ENCODE data around the gene ORMDL3. TPM values are rescaled to one million over a fixed set of nuclear protein-coding genes. Genes with fewer than 3 reads are reported as not detected.

ORMDL3 gene
- total RNA-seq, 2 donors from 2014 or later, result 65.6 to 91.0 TPM

GRCh38 chr17:39933912-39934311, 6.5 kb upstream of the ORMDL3 start:
- no peak overlapping the region for H3K27ac ChIP-seq
- no peak for ATAC-seq
- H3K4me1 ChIP-seq, result peaks cover 9% of the 10 kb centered on the region
- no peak for TF ChIP-seq POLR2A (IDR thresholded peaks at IDR 0.05)
- TF ChIP-seq CTCF (IDR thresholded peaks at IDR 0.05), result no peak
- WGBS, 2 donors, result 88 to 98% methylated on average over 5 of the region's 5 CpGs
- no peaks in the 10 kb centered on the region for H3K27me3 ChIP-seq
- intact Hi-C loops (cut with DNase I), result no loop called here
- no peak overlapping the region for H3K4me3 ChIP-seq
- no peaks in the 10 kb centered on the region for H3K36me3 ChIP-seq (replicated peaks in 1 of 2; ENCODE audit: insufficient read depth in 1 of 2, low read depth in 2 of 2)
- no peaks in the 10 kb centered on the region for H3K9me3 ChIP-seq
- no peak for DNase-seq

- H3K27ac ChIP-seq, result peak overlapping the region in 3 of 4 donors; percentile 66 to 96 (median 94)
These were observed 2.4 kb upstream of the ORMDL3 start for GRCh38 chr17:39929646-39930407.

GRCh38 chr17:39928858-39929645, 1.7 kb upstream of the ORMDL3 start:
- Histone ChIP-seq H3K9me3 (no peaks in the 10 kb centered on the region), H3K4me1 (peaks cover 43% of the 10 kb centered on the region), H3K4me3 (no peak overlapping the region), H3K36me3 (replicated peaks in 1 of 2; ENCODE audit: insufficient read depth in 1 of 2, low read depth in 2 of 2) (no peaks in the 10 kb centered on the region), H3K27me3 (no peaks in the 10 kb centered on the region), H3K27ac (peak overlapping the region; percentile 83 to 96 (median 94))
- 52 to 55% methylated on average over 8 of the region's 8 CpGs for WGBS, 2 donors
- no peak for TF ChIP-seq CTCF (IDR thresholded peaks at IDR 0.05)
- no peak for TF ChIP-seq POLR2A (IDR thresholded peaks at IDR 0.05)
- ATAC-seq, result no peak
- intact Hi-C loops (cut with DNase I), result no loop called here
- peak in 1 of 4 donors; percentile 18 for DNase-seq

More at GRCh38 chr17:39929646-39930407, 2.4 kb upstream of the ORMDL3 start:
- peaks cover 40% of the 10 kb centered on the region for H3K4me1 ChIP-seq
- H3K9me3 ChIP-seq, result no peaks in the 10 kb centered on the region
- H3K36me3 ChIP-seq (replicated peaks in 1 of 2; ENCODE audit: insufficient read depth in 1 of 2, low read depth in 2 of 2), result no peaks in the 10 kb centered on the region
- H3K4me3 ChIP-seq, result no peak overlapping the region
- 85 to 86% methylated on average over 5 of the region's 5 CpGs for WGBS, 2 donors
- no peak for DNase-seq
- intact Hi-C loops (cut with DNase I), result no loop called here
- ATAC-seq, result no peak
- no peaks in the 10 kb centered on the region for H3K27me3 ChIP-seq
- TF ChIP-seq POLR2A (IDR thresholded peaks at IDR 0.05) (no peak), CTCF (IDR thresholded peaks at IDR 0.05) (no peak)

- Histone ChIP-seq H3K27me3 (no peaks in the 10 kb centered on the region), H3K4me1 (peaks cover 43% of the 10 kb centered on the region), H3K4me3 (peak overlapping the region; percentile 44 to 83), H3K9me3 (no peaks in the 10 kb centered on the region), H3K27ac (peak overlapping the region; percentile 83 to 96 (median 94)), H3K36me3 (replicated peaks in 1 of 2; ENCODE audit: insufficient read depth in 1 of 2, low read depth in 2 of 2) (peaks cover 0 to 5% of the 10 kb centered on the region in 2 donors)
- ATAC-seq (peak; percentile 20), DNase-seq (peak; percentile 52 to 71 (median 61))
- WGBS, 2 donors, result 18 to 25% methylated on average over 6 to 17 of the region's 17 CpGs
- intact Hi-C loops (cut with DNase I), result no loop called here
- TF ChIP-seq POLR2A (IDR thresholded peaks at IDR 0.05), result no peak
- no peak for TF ChIP-seq CTCF (IDR thresholded peaks at IDR 0.05)
These were observed 792 bp upstream of the ORMDL3 start for GRCh38 chr17:39927929-39928857.
